Fibroblast of skin of back (primary cell): ENCODE results near the gene DHX29.

Experiments used
- DNase-seq: peaks from one replicate; pipeline ENCODE4 v3.0.0-alpha.2; 2013

DHX29 gene

DNA sequence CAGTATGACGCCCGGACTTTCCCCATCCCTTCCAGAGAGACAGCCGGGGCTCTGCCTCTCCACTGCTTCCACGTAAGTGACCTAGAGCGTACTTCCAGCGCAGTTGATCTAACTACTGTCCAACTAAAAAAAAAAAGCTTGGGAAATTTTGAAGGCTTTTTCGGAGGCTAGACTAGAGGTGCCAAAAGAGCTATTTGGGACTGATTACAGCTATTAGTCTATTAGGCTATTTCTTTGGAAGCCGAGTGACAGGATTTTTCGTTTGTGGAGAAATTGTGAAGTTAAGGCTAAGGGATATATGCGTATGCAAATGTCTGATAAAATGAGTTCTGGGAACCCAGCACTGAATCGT lies 75.6 kb downstream of the DHX29 start:
- DNase-seq, result no peak

DNA sequence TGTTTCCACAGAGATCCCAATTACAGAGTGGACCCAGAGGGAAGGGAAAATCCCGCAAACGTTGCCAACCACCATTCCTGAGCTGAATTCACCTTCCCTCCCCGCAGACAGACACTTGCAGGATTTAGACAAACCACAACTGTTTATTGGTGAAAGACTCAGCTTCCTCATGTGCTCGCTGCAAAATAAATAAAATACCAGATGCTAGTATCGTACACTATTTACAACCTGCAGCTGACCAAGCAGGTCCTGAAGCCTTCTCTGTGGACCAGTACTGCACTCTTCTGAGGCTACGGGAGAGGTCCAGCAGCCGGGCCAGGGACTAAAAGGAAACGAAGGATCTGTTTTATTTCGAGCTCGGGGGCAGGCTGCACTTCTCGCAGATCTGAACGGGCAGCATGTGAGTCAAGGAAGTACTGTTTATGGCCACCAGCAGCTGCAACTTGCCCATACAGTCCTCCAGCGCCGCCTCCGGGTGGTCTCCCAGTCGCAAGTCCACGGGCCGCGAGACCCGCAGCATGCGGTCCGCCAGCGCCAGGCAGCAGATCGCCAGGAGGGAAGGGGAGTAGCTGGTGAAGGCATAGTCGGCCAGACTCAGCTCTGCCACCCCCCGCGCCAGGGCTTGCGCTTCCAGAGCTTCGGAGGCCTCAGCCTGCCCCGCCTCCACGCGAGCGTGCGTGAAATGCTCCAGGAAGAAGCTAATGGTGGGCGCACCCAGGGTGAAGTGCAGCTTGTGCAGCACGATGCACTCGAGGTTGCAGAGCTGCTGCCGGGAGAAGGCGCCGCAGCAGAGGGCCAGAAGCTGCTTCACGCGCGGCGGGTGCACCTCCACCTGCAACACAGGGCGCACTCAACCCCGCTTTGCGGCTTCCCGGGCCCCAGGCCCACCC lies 76.2 kb downstream of the DHX29 start:
- DNase-seq, result no peak

- no peak for DNase-seq
Measured at GRCh38 chr5:55230086-55230629, 77.3 kb downstream of the DHX29 start.

DNA sequence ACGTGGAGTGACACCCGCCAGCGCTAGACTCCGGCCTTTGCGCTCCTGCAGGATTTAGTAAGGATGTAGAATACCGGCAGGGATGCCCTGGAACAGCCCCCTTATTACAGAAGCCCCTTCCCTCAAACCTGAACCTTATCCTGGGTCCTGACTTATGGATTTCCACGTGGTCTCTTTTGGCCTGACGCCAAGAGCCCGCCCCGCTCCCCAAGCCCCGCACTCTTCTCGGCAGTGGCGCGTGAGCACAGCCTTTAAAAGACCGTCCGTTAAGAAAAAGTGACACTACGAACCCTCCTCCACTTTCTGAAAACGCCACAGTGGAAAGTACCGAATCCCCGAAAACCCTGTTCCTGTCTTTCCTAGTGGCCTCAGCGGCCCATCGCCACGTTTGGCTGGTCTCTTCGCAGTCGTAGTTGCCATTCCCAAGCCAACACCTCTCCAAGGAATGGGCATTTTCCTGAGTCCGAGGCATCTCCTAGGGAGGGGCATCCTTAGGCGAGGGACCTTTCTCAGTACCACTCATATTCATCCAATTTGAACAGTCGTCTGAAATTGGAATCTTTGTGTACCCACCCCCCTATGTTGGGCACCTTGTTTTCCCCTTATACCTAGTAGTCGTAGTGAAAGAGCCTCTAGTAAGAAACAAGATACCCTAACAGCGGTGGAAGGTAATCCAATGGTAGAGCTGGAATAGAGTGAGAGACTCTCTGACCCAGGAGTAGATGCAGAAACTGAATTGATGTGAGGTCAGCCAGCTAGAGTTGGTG lies 79.6 kb downstream of the DHX29 start:
- no peak for DNase-seq

DNA sequence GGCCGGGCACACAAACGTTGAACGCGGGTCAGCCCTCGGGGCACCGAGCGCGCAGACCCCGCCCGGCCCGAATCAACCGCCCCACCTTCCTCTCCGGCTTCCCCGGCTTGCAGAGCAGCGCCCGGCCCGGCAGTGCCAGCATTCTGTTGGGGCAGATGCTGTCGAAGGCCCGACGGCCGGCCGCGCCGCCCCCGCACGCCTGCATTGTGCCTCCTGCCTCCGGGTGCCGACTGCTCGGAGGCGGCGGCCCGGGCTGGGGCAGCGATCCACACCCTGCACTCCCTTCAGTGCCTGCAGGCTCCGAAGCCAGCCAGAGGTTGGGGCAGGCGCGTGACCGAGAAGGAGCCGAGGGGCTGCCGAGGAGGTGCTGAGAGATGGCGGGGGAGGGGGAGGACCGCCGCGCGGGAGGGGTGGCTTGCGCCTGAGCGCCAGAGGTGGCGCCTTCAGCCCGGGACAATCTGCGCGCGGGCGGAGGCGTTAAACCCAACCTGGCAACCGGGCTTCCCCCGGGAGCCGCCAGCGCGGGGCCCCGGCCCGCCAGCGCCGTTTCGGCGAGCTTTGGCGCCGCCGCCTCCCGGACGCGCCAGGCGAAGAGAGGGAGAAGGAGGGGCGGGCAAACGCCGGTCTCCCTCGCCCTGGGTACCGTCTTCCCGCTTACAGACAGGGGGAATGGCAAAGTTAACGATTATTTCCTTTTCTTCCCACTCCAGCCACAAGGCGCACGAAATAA lies 80.4 kb downstream of the DHX29 start, which contains the start of gene MCIDAS:
TSS of gene MCIDAS (minus strand) at position 382 of the 730 bp plus-strand sequence. CDS start at position 205, 177 bp downstream.
- peak; percentile 32 for DNase-seq

GRCh38 chr5:55226027-55226933 lies 81.2 kb downstream of the DHX29 start:
- DNase-seq, result peak; percentile 39

- DNase-seq, result no peak
Measured at GRCh38 chr5:55225346-55225745, 82.1 kb downstream of the DHX29 start.

GRCh38 chr5:55223812-55224240 lies 83.7 kb downstream of the DHX29 start:
- DNase-seq, result no peak

- no peak for DNase-seq
Measured at GRCh38 chr5:55222985-55223811, 84.3 kb downstream of the DHX29 start.

- no peak for DNase-seq
Measured at GRCh38 chr5:55222092-55222984, 85.2 kb downstream of the DHX29 start.

GRCh38 chr5:55220433-55221185 lies 86.9 kb downstream of the DHX29 start:
- DNase-seq, result no peak

DNA sequence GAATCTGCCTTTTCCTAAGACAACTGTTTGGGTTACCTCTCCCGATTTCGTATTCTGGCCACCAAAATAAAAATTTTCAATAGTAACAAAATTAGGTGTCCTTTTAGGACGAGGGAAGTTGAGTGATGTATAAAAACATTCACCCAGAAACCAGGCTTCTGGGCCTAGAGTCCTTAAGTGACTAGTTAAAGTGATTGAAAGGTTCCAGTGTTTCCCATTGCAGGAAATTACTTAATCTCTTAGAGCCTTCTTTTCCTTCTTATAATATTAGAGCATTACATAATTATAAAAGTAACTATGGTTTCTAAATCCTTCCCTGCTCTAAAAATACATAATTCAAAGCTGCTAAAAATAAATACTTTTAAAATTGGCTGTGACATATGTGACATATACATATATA lies 87.7 kb downstream of the DHX29 start:
- no peak for DNase-seq

DNA sequence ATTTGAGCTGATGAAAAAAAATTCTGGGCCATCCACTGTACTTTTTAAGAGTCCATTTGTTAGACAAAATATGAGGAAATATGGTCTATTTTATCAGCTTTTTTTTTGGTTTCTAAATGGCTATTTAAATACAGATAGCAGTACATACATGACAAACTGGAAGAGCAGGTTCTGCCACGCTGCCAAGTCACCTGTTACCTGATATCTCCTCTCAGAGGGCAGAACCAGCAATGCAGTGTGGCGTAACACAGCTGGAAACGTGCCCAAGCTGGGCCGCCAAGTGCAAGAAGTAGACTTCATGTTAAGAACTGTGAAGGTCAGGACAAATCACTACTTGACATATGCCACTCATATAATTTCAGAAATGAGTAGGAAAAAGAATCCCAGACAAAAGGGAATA lies 88.5 kb downstream of the DHX29 start:
- no peak for DNase-seq

- DNase-seq, result no peak
Measured at GRCh38 chr5:55211184-55211874, 96.2 kb downstream of the DHX29 start.
